T-helper 1 cell treated with Interleukin-12 subunit alpha and Interleukin-12 subunit beta and Interleukin-4 antibody, amounts not matched to agents 30 ng/mL and 1 ng/mL, for 36 hours (primary cell): ENCODE results near the gene JAG2. TPM values are rescaled to one million over a fixed set of nuclear protein-coding genes. Genes with fewer than 3 reads are reported as not detected.
"Not testable (repeated sequence)": the region's sequence is repeated elsewhere in the genome, so short reads cannot be mapped to it uniquely, and the experiment has no call there.

ENCODE experiments used
- intact Hi-C: fragments of 100-400 bp; cut with micrococcal nuclease; formaldehyde crosslinking; loops from one replicate; pipeline ENCODE4 v1.15.1; 2024
- total RNA-seq: library from RNA; stranded (reverse); gene quantifications from 2 replicates; pipeline ENCODE4 v1.2.3, GENCODE V29; 2022

JAG2 gene
- total RNA-seq, 1 donor from 2014 or later, result 7.2 TPM

DNA sequence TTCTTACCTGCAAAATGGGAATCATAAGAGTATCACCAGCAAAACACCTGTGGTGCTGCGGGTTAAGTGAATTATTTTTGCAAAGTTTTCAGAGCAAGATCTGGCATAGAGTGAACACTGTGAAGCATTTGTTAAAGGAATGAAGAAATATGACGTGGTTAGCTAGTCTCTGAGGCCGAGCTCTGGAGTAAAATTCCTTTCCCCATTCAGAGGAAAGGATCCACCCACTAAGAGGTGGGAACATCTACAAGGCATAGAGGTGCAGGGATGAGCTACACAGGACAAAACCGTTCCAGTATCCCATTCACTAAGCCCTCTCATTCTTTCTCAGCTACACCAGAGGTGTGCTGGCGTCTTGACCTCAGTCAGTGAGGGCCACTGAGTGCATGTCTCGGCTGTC, 48.5 kb downstream of the JAG2 start:
- intact Hi-C loops, result no loop called here

DNA sequence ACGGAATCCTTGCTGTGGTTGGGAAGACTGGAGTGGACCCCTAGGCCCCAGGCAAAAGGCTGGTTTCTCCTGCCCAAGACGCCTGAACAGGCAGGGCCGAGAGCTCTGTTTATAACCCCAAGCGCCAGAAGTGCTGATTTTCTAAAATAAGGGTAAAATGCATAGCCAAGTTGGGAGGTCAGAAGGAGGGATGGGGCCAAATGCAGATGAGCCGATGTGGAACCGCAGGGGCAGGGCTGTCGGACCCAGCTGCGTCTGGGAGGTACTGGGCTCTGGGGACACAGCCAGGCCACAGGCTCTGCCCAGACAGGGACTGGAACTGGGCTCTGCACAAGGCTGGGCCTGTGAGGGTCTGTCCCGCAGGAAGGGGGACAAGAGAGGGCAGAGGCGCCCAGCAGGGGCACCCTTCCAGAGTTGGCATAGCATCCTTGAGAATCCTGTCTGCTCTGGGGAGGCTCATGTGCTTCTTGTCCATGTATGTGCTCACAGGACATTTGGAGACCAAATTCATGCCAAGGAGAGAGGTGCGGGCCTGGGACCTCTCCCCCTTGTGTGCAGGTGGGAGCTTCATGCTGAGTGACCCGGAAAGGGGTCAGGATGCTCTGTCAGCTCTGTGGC, 49.1 kb downstream of the JAG2 start:
- intact Hi-C loops, result no loop called here

DNA sequence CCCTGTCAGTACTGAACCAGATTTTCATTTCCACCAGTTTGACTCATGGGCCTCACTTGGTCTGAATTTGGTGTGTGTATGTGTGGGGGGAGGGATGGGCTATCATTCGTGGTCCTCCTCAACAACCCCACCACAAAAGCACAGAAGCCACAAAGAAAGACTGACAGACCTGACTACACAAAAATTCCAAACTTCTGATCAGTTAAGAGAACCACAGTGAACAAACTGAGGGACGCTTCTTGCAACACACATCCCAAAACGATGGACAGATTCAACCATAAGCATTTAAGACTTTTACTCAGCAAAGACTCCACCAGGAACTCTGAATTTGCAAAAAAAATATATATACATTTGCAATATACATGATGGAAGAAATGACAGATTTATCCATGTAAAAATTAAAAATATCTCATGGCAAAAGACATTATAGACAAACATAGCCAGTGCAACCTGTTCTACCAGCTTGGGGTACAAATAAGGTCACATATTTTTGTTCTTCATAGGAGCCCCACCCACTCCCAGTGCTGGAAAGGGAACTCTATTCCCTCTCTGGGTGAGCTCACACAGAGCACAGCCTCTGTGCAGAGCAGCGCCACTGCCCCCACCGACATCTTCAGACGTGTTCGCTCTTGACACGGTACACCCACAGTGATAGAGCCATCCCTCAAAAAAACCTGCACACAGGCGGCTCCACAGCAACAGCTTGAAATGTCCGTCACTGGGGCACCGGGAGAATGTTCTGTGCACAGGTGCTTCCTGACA, 49.7 kb downstream of the JAG2 start:
- intact Hi-C loops, result no loop called here

DNA sequence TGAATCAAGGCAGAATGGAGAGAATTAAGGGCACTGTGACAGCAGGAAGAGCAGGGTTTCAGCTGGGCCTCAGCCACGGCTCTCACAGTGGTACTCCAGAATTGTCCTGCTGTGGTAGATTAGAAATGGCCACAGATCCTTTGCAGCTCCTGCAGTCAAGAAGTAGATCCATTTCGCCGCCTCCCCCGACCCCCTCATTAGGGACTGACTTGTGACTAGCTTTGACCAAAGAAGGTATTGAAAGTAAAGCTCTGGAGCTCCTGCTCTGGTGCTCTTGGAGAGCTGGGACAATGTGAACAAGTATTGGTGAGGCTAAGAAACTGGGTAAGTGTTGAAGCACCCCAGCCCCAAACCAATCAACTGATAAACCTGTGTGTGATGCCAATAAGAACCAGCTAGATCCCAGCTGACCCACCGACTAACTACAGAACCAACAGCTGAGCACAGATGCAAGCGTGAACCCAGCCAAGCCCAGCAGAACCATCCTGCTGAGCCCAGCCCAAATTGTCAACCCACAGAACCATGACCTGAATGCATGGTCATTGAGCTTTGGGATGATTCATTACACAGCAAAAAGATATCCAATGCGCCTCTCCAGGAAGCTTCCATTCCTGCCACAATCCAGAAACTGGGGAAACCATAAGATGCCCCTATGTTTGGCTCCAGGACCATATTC, 50.7 kb downstream of the JAG2 start:
- intact Hi-C loops, result no loop called here

DNA sequence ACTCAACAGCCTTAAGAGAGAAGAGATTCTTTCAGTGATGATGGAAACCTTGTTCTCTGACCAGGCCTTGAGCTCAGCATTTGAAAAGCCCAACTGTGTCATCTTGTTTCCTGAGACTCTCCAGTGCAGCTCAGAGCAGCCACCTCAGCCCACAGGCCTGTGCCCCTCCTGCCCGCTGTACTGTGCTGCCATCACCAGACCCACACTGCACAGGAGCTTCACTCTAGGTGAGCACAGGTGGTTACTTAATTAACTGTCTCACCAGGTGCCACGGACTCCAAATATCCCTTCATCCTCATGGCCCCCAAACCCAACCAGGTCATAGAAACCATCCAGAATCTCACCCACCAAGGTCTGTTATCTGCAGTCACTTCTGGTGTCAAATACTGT, 51.3 kb downstream of the JAG2 start:
- intact Hi-C loops, result no loop called here

DNA sequence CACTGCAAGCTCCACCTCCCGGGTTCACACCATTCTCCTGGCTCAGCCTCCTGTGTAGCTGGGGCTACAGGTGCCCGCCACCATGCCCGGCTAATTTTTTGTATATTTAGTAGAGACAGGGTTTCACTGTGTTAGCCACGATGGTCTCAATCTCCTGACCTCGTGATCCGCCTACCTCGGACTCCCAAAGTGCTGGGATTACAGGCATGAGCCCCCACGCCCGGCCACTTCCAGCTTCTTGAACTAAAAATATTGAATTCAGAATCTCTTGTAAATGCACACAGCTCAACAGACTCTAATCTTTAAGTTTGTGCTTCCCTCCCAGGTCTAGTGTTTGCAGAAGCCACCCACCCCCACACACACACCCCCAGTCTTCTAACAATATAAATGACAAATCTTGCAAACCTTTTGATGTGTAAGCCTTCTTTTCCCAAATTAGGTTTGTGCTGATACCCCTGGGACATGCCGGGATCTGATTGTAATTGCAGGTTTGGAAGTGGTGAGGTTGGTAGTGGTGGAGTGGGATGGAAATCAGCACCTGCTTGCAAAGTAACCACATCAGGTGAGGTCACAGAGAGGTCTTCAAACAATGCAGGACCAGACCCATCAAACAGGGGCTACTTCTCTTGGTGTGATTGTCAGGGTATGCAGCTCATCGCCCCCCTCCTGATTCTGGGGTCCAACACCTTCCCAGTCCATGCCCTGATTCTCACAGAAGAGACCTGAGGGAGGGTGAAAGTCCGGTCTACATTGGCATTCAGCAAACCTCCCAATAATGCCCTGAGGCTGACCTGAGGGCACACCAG, 51.9 kb downstream of the JAG2 start:
- intact Hi-C loops, result no loop called here

DNA sequence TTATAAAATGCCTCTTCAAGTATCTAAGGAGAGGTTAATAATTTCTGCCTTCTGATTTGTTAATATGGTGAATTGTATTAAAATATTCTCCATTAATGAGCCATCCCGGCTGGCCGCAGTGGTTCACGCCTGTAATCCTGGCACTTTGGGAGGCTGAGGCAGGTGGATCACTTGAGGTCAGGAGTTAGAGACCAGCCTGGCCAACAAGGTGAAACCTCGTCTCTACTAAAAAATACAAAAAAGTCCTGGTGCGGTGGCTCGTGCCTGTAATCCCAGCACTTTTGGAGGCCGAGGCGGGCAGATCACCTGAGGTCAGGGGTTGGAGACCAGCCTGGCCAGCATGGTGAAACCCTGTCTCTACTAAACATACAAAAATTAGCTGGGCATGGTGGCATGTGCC, 59.3 kb downstream of the JAG2 start:
- intact Hi-C loops, result not testable (repeated sequence)

DNA sequence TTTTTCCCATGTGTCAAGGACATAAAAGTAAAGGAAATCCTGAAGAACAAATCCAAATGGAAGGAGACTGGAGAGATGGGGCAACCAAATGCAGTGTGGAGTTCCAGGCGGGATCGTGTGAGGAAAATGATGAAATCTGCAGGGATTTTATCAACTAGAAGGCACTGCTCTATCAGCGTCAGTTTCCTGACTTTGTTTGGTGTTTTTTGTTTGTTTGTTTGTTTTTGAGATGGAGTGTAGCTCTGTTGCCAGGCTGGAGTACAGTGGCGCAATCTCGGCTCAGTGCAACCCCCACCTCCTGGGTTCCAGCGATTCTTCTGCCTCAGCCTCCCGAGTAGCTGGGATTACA, 60.1 kb downstream of the JAG2 start:
- intact Hi-C loops, result no loop called here

DNA sequence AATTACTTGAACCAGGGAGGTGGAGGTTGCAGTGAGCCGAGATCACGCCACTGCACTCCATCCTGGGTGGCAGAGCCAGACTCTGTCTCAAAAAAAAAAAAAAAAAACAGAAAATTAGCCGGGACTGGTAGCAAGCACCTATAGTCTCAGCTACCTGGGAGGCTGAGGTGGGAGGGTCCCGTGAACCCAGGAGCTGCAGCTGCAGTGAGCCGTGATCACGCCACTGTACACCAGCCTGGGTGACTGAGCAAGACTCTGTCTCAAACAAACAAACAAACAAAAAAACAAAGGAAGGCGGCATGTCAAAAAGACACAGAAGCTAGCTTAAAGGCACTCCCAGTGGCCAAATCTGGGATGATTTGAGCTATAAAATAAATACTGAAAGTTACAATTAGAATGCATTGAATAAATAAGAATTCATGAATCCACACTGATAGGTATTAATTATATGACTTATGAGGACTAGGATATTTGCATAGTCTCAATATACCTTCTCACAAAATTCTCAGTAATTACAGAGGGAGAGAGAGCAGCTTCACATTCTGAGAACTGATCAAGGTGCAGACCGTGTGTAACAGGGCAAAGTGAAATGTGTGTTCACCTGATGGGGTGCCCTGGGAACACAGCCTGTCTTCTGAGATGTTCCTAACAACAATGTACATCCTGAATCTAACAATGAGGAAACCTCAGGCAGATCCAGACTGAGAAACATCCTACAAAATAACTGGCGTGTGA, 60.6 kb downstream of the JAG2 start:
- intact Hi-C loops, result no loop called here

DNA sequence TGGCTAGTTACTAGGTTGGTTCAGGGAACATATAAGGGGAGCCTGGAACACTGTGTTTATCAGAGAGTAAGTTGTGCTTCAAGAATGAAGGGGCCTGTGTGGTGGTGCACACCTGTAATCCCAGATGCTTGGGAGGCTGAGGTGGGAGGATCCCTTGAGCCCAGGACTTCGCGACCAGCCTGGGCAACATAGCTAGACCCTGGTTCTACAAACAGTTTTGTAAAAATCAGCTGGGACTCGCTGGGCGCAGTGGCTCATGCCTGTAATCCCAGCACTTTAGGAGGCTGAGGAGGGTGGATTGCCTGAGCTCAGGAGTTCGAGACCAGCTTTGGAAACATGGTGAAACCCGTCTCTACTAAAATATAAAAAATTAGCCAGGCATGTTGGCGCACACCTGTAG, 61.2 kb downstream of the JAG2 start:
- intact Hi-C loops, result no loop called here

DNA sequence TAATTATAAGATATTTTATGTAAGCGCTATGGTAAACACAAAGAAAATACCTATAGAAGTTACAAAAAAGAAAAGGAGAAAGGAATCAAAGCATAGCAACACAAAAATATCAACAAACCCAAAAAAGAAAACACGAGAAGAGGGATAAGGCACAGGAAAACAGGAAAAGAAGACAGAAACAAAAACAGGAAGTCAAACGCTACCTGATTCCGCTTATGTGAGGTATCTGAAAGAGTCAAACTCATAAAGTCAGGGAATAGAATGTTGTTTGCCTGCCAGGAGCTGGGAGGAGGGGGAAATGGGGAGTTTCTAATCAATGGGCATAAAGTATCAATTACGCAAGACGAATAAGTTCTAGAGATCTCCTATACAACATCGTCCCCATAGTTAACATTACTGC, 63.4 kb downstream of the JAG2 start:
- intact Hi-C loops, result no loop called here

DNA sequence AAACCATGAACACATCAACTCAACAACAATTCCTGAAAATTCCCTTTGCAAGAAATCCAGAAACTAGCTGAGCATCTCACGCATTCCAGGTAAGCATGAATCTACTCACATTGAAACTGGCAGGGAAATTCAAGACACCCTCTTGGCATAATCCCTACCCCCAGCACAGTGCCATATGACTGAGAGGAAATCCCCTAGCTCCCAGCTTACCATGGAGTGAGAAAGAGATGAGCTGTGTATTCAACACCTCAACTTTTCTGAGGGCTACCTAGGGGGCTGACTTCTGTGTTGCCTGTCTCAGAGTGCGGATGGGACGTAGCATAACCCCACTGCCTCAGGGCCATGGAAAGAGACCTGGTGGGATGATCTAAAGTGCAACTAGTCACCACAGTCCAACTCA, 65.7 kb downstream of the JAG2 start:
- intact Hi-C loops, result no loop called here

DNA sequence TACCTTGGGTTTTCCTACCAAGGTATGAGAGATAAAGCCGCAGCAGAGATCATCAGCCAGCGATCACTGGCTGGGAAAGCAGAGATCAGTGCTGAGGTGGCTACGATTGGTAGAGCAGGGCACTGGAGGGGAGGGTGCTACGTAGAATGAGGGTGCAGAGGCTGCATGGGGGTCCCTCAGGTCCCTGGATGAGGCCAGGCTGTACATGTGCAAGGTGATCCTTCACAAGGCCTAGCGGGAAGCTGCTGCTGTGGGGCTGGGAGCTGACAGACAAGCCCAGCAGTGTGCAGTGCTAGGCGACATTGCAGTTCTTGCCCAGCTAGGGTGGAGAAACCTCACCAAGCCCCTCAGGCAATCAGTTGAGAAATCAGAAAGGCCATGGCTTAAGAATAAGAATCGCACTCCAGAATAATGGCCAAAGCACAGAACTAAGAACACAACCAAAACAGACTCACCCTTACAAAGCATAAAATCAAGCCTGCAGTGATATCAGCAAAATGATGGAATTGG, 66.2 kb downstream of the JAG2 start:
- intact Hi-C loops, result no loop called here

DNA sequence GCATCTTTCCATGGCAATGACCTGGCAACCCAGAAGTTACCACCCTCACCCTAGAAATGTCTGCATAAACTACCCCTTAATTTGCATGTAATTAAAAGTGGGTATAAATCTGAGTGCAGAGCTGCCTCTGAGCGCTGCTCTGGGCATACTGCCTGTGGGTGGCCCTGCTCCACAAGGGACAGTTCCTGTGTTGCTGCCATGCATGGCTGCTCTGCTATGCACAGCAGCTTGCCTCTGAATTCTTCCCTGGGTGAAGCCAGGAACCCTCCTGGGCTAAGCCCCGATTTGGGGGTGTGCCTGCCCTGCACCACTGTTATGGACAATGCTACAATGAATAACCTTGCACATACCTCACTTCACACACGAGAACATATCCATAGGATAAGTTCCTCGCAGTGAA, 67.7 kb downstream of the JAG2 start:
- intact Hi-C loops, result no loop called here

DNA sequence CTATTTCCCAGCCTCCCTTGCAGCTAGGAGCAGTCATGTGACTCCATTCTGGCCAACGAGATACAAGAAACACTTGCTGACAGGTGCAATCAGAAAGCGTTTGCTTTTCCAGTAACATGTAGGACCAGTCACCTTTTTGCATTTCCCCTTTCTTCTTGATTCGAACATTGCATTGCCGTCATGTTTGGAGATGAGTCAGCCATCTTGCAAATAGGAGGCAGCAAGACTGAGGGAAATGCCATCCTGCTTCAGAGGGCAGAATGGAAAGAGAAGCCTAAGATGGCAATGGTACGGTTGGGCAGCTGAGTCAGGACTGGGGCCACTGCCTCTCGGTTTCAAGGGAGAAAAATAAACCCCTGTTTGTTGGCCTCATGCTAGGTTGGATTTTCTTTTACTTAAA, 68.8 kb downstream of the JAG2 start:
- intact Hi-C loops, result no loop called here

DNA sequence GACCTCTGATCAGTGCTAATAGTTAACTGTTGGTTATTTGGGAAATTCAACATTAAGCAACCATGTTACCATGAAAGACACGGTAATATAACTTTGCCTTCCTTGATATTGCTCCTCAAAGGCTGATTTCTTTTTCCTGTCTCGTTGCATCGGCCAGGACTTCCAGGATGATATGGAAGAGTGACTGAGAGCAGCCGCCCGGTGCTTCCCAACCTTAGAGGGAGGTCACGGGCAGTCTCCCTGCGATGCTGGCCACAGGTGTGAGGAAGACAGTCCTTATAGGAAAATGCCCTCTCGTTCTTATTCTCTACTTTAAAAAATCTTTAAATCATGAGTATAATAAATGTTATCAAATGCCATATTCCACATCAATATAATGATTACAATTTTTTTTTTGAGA, 70.3 kb downstream of the JAG2 start:
- intact Hi-C loops, result no loop called here

DNA sequence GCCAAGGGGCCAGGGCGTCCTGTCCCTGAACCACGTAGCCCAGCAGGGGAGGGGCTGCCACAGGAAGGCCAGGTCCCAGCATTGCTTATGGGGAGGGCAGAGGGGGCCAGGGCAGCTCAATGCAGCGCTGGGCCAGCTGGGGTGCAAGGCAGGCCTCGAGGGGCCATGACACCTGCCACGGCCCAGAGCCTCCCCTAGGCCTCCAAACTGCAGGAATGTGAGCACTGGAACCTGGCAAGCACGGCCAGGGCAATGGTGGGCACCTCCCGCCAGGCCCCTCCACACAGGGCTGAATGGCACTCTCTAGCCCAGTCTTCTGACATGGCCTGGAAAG, 70.8 kb downstream of the JAG2 start:
- intact Hi-C loops, result no loop called here

DNA sequence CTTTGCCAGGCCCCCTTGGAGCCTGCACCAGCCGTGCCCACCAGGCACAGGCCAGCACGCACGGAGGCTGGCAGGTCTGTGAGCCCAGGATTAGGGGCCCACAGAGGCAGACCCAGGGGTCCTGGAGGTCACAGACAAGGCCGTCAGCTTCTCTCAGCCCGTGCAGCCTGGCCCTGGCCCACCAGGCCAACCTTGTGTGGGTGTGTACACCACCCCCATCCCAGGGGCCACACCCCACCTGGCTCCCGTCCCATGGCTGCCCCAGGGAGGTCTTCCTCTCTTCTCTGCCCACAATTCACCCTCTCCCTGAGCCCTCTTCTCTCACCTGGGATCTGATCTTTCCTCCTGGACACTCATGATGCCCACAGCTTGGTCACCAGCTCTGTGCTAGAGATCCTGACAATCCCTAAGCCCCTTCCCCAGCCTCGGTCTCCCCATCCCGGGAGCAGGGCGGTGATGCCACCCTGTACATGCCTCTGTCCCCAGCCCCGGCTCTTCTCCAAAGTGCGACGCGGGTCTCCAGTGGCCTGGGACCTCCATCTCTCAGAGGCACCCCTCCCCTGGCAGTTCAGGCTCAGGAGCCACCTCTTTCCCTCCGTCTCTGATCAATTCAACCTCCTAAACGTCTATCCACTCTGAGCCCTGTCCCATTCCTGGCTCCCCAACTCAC, 72.2 kb downstream of the JAG2 start:
- intact Hi-C loops, result no loop called here

DNA sequence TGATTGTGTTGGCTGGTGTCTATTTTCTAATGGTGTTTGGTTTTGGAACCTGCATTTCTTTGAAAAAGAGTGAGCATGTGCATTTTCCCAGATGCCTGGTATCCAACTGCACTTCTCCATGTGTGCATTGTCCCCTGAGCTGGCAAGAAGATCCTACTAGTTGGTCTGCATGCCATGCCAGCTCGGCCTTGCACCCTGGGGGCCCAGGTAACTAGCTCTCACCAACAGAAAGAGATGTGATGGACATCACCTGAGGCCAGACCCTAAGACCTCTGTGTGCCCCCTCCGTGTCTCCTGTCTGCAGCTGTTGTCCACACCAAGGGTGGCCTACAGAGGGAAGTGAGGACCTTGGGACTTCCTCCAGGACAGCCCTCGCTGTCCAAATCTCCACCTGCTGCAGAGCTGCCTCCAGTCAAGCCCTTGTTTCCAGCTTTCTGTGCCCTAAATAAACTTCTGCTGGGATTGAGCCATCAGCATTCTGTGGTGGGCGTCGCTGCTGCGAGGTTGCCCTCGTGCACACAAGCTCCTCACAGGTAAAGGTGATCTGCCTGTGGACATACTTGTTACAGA, 73.3 kb downstream of the JAG2 start:
- intact Hi-C loops, result no loop called here

DNA sequence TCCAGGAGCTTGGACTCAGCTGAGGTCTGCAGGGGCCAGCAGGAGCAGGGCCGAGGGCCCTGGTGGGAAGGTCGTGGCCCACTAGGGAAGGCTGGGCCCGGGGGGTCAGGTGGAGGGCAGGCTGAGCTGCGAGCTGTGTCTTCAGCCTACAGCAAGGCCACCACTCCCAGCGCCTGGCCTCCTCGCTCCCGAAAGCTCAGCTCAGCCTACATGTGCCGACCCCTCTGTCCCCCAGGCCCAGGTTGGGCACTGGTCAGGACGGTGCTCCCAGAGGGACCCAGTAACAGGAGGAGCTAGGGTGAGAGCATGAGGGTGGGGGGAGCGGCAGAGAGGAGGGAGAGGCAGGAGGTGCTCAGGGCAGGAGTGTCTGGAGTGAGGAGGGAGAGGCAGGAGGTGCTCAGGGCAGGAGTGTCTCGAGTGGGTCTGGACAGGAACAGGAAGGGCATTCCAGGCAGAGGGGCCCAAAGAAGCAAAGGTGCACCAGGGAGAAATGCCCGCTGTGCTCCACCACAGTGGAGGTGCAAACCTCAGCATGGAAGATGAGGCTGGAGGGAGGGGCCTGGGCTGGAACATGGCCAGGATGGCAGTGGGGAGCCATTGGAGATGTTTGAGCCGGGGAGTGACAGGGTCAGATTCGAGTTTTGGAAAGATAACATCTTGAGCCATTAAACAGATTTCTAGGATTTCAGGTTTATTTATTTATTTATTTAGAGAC, 74.2 kb downstream of the JAG2 start:
- intact Hi-C loops, result loop anchor here (5.0 kb wide), 2 partner anchors 103 to 433 kb away; partner anchors contain the start of gene TMEM121
